ENCODE data around the gene CHAT. TPM values are rescaled to one million over a fixed set of nuclear protein-coding genes. Genes with fewer than 3 reads are reported as not detected.

The CHAT gene
- total RNA-seq, 5 donors from 2014 or later (not counting 1 experiment from before 2014, with no cell fraction given), result not detected

DNA sequence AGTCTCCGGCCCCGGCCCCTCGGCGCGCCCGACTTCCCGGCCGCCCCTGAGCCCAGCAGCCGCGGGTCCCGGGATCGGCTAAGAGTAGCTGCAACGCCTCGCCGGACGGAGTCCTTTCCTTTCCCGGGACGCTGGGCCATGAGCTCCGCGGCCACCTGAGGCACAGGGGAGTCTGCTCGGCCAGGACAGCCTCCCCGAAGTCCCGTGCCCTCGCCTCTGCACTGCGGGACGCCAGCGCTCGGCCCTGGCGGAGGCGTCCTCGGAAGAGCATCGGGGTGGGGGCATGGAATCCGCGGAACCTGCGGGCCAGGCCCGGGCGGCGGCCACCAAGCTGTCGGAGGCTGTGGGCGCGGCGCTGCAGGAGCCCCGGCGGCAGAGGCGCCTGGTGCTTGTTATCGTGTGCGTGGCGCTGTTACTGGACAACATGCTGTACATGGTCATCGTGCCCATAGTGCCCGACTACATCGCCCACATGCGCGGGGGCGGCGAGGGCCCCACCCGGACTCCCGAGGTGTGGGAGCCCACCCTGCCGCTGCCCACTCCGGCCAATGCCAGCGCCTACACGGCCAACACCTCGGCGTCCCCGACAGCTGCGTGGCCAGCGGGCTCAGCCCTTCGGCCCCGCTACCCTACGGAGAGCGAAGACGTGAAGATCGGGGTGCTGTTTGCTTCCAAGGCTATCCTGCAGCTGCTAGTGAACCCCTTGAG, 3.2 kb upstream of the CHAT start:
- CTCF ChIA-PET, result no interaction called here
- peaks cover 10 to 25% (median 13%) of the 10 kb centered on the region in 3 donors for H3K4me1 Mint-ChIP-seq
- no peaks in the 10 kb centered on the region for H3K36me3 ChIP-seq (ENCODE audit: control insufficient read depth in 2 of 2, extremely low read depth in 1 of 2, insufficient read depth in 1 of 2, low read length in 1 of 2)
- no peak overlapping the region for H3K27ac Mint-ChIP-seq
- H3K9me3 ChIP-seq, result no peaks in the 10 kb centered on the region
- no peaks in the 10 kb centered on the region for H3K36me3 Mint-ChIP-seq
- H3K4me3 Mint-ChIP-seq, result no peak overlapping the region
- H3K27ac ChIP-seq (ENCODE audit: low read length), result no peak overlapping the region
- peaks cover 0 to 9% of the 10 kb centered on the region in 2 experiments for H3K4me1 ChIP-seq (ENCODE audit: control insufficient read depth in 1 of 2, extremely low read depth in 1 of 2, insufficient read depth in 2 of 2, low read length in 2 of 2)
- DNase-seq (no peak), ATAC-seq (replicated peaks in 1 of 4) (no peak)
- peaks cover 55 to 77% of the 10 kb centered on the region in 2 donors for H3K27me3 Mint-ChIP-seq
- no peak overlapping the region for H3K4me3 ChIP-seq (ENCODE audit: control insufficient read depth in 1 of 2, extremely low read depth in 1 of 2, low read length in 1 of 2)
- peaks cover 0 to 6% (median 0%) of the 10 kb centered on the region in 3 donors for H3K9me3 Mint-ChIP-seq
- POLR2A ChIA-PET, result no interaction called here
- WGBS (ENCODE audit: insufficient coverage), result 14% methylated on average over 72 of the region's 72 CpGs
- H3K27me3 ChIP-seq (replicated peaks in 1 of 2; ENCODE audit: control insufficient read depth in 2 of 2, extremely low read depth in 1 of 2, insufficient read depth in 2 of 2, low read length in 1 of 2), result peaks cover 13 to 89% of the 10 kb centered on the region in 2 experiments

DNA sequence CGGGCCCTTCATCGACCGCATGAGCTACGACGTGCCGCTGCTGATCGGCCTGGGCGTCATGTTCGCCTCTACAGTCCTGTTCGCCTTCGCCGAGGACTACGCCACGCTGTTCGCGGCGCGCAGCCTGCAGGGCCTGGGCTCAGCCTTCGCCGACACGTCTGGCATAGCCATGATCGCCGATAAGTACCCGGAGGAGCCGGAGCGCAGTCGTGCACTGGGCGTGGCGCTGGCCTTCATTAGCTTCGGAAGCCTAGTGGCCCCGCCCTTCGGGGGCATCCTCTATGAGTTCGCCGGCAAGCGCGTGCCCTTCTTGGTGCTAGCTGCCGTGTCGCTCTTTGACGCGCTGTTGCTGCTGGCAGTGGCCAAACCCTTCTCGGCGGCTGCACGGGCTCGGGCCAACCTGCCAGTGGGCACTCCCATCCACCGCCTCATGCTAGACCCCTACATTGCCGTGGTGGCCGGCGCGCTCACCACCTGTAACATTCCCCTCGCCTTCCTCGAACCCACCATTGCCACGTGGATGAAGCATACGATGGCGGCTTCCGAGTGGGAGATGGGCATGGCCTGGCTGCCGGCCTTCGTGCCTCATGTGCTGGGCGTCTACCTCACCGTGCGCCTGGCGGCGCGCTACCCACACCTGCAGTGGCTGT, 2.5 kb upstream of the CHAT start:
- 21% methylated on average over 63 of the region's 63 CpGs for WGBS (ENCODE audit: insufficient coverage)
- Histone ChIP-seq H3K36me3 (ENCODE audit: control insufficient read depth in 2 of 2, extremely low read depth in 1 of 2, insufficient read depth in 1 of 2, low read length in 1 of 2) (no peaks in the 10 kb centered on the region), H3K4me1 (ENCODE audit: control insufficient read depth in 1 of 2, extremely low read depth in 1 of 2, insufficient read depth in 2 of 2, low read length in 2 of 2) (peaks cover 0 to 9% of the 10 kb centered on the region in 2 experiments), H3K27ac (ENCODE audit: low read length) (no peak overlapping the region), H3K27me3 (replicated peaks in 1 of 2; ENCODE audit: control insufficient read depth in 2 of 2, extremely low read depth in 1 of 2, insufficient read depth in 2 of 2, low read length in 1 of 2) (peaks cover 13 to 90% of the 10 kb centered on the region in 2 experiments), H3K9me3 (no peaks in the 10 kb centered on the region), H3K4me3 (ENCODE audit: control insufficient read depth in 1 of 2, extremely low read depth in 1 of 2, low read length in 1 of 2) (no peak overlapping the region)
- Mint-ChIP-seq H3K9me3 (peaks cover 0 to 6% (median 0%) of the 10 kb centered on the region in 3 donors), H3K27me3 (peaks cover 60 to 78% of the 10 kb centered on the region in 2 donors), H3K4me1 (peaks cover 10 to 25% (median 13%) of the 10 kb centered on the region in 3 donors), H3K36me3 (no peaks in the 10 kb centered on the region), H3K27ac (no peak overlapping the region), H3K4me3 (peak overlapping the region in 1 of 3 donors; percentile 12)
- ATAC-seq (replicated peaks in 1 of 4), result no peak
- ChIA-PET POLR2A (no interaction called here), CTCF (no interaction called here)
- DNase-seq, result no peak

DNA sequence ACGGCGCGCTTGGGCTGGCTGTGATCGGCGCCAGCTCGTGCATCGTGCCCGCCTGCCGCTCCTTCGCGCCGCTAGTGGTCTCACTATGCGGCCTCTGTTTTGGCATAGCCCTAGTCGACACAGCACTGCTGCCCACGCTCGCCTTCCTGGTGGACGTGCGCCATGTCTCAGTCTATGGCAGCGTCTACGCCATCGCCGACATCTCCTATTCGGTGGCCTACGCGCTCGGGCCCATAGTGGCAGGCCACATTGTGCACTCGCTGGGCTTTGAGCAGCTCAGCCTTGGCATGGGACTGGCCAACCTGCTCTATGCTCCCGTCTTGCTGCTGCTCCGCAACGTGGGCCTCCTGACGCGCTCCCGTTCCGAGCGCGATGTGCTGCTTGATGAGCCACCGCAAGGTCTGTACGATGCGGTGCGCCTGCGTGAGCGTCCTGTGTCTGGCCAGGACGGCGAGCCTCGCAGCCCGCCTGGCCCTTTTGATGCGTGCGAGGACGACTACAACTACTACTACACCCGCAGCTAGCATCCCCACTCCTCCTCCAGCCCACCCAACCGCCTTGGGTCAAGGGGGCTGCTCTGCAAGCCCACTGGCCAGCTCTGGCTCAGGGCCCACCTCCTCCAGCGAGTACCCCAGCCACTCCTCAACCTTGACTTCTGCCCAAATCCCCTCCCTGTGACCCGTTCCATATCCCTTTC, 1.9 kb upstream of the CHAT start:
- Mint-ChIP-seq H3K27me3 (peaks cover 61 to 84% of the 10 kb centered on the region in 2 donors), H3K4me1 (peaks cover 8 to 20% (median 9%) of the 10 kb centered on the region in 3 donors), H3K36me3 (no peaks in the 10 kb centered on the region), H3K4me3 (peak overlapping the region in 1 of 3 donors; percentile 12), H3K27ac (peak overlapping the region in 1 of 2 donors; percentile 73), H3K9me3 (peaks cover 0 to 6% (median 0%) of the 10 kb centered on the region in 3 donors)
- ChIA-PET CTCF (no interaction called here), POLR2A (no interaction called here)
- no peak for DNase-seq
- no peak overlapping the region for H3K4me3 ChIP-seq (ENCODE audit: control insufficient read depth in 1 of 2, extremely low read depth in 1 of 2, low read length in 1 of 2)
- no peaks in the 10 kb centered on the region for H3K36me3 ChIP-seq (ENCODE audit: control insufficient read depth in 2 of 2, extremely low read depth in 1 of 2, insufficient read depth in 1 of 2, low read length in 1 of 2)
- no peak for ATAC-seq (replicated peaks in 1 of 4)
- H3K27ac ChIP-seq (ENCODE audit: low read length), result no peak overlapping the region
- peaks cover 13 to 93% of the 10 kb centered on the region in 2 experiments for H3K27me3 ChIP-seq (replicated peaks in 1 of 2; ENCODE audit: control insufficient read depth in 2 of 2, extremely low read depth in 1 of 2, insufficient read depth in 2 of 2, low read length in 1 of 2)
- H3K4me1 ChIP-seq (ENCODE audit: control insufficient read depth in 1 of 2, extremely low read depth in 1 of 2, insufficient read depth in 2 of 2, low read length in 2 of 2), result peaks cover 0 to 9% of the 10 kb centered on the region in 2 experiments
- WGBS (ENCODE audit: insufficient coverage), result 22% methylated on average over 53 of the region's 53 CpGs
- no peaks in the 10 kb centered on the region for H3K9me3 ChIP-seq

DNA sequence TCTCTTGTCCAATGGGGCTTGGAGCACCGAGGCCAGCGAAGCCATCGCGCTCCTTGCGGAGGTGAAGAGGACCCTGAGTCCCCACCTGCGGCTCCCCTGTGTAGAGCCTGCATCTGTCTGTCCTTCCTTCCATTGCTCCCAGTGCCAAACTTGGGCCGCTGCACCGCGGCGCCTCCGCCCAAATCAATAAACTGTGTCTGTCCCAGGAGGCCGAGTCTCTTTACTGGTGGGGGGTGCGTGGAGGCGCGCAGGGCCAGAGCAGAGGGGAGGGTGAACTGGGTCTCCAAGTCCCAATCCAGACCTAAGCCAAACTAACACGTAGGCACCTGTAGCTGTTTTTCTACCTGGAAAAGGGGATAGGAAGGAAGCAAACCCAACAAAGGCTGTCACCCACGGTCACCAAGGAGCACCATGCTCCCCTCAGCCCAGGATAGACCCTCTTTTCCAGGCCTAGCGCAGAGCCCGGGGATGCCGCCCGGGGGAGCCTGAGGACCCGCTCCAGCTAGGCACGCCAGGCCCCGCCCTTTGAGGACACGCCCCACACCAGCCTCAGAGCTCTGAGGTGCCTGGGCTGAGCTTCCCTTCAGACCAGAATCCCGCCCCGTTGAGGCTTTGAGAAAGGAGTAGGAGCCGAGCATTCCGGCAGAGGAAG, 1.2 kb upstream of the CHAT start:
- peaks cover 8 to 93% of the 10 kb centered on the region in 2 experiments for H3K27me3 ChIP-seq (replicated peaks in 1 of 2; ENCODE audit: control insufficient read depth in 2 of 2, extremely low read depth in 1 of 2, insufficient read depth in 2 of 2, low read length in 1 of 2)
- 3% methylated on average over 12 of the region's 29 CpGs for WGBS (ENCODE audit: insufficient coverage)
- ChIA-PET POLR2A (no interaction called here), CTCF (no interaction called here)
- Mint-ChIP-seq H3K27ac (peak overlapping the region in 1 of 2 donors; percentile 5), H3K36me3 (no peaks in the 10 kb centered on the region), H3K4me1 (peaks cover 5 to 17% (median 8%) of the 10 kb centered on the region in 3 donors), H3K27me3 (peaks cover 60 to 84% of the 10 kb centered on the region in 2 donors), H3K9me3 (peaks cover 0 to 6% (median 0%) of the 10 kb centered on the region in 3 donors), H3K4me3 (no peak overlapping the region)
- DNase-seq (no peak), ATAC-seq (replicated peaks in 1 of 4) (no peak)
- no peak overlapping the region for H3K4me3 ChIP-seq (ENCODE audit: control insufficient read depth in 1 of 2, extremely low read depth in 1 of 2, low read length in 1 of 2)
- H3K27ac ChIP-seq (ENCODE audit: low read length), result no peak overlapping the region
- H3K9me3 ChIP-seq, result no peaks in the 10 kb centered on the region
- H3K36me3 ChIP-seq (ENCODE audit: control insufficient read depth in 2 of 2, extremely low read depth in 1 of 2, insufficient read depth in 1 of 2, low read length in 1 of 2), result no peaks in the 10 kb centered on the region
- H3K4me1 ChIP-seq (ENCODE audit: control insufficient read depth in 1 of 2, extremely low read depth in 1 of 2, insufficient read depth in 2 of 2, low read length in 2 of 2), result peaks cover 0 to 5% of the 10 kb centered on the region in 2 experiments

DNA sequence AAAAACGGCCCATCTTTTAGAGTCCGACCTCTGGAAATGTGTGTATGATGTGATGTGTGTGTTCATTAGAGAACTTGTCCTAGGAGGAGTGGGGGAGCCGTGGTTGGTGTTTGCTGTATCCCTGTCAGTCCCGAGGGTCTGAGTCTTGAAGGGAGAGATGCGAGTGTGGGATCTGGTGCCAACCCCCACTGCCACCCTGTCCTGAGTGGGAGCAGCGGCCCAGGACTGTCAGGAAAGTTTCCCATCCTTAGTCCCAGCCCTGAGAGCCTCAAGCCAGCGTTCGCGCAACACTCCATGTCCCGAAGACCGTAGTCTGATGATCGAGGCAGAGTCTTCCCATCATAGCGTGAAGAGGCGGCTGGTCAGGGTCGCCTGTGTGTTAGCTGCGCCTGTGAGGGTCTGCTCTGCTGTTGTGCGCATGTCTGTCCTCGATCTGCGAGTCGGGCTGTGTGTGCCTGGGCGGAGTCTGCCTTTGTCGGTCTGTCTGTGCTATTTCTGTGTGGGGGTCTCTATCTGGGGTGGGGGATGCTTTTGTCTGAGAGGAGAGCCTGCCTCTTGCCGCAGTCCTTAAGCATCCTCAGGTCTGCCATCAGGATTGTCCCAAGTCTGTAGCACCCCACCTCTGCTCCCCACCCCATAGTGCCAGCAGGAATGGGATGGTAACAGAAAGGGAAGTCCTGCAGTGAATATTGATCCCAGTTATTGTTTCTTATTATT, 514 bp upstream of the CHAT start:
- H3K4me3 ChIP-seq (ENCODE audit: control insufficient read depth in 1 of 2, extremely low read depth in 1 of 2, low read length in 1 of 2), result no peak overlapping the region
- H3K4me1 Mint-ChIP-seq, result peaks cover 5 to 17% (median 8%) of the 10 kb centered on the region in 3 donors
- peaks cover 59 to 83% of the 10 kb centered on the region in 2 donors for H3K27me3 Mint-ChIP-seq
- peaks cover 0 to 5% of the 10 kb centered on the region in 2 experiments for H3K4me1 ChIP-seq (ENCODE audit: control insufficient read depth in 1 of 2, extremely low read depth in 1 of 2, insufficient read depth in 2 of 2, low read length in 2 of 2)
- POLR2A ChIA-PET, result no interaction called here
- ATAC-seq (replicated peaks in 1 of 4) (no peak), DNase-seq (no peak)
- peaks cover 0 to 6% (median 0%) of the 10 kb centered on the region in 3 donors for H3K9me3 Mint-ChIP-seq
- 10% methylated on average over 20 of the region's 23 CpGs for WGBS (ENCODE audit: insufficient coverage)
- peaks cover 5 to 87% of the 10 kb centered on the region in 2 experiments for H3K27me3 ChIP-seq (replicated peaks in 1 of 2; ENCODE audit: control insufficient read depth in 2 of 2, extremely low read depth in 1 of 2, insufficient read depth in 2 of 2, low read length in 1 of 2)
- peak overlapping the region in 1 of 2 donors; percentile 5 for H3K27ac Mint-ChIP-seq
- no peaks in the 10 kb centered on the region for H3K36me3 ChIP-seq (ENCODE audit: control insufficient read depth in 2 of 2, extremely low read depth in 1 of 2, insufficient read depth in 1 of 2, low read length in 1 of 2)
- H3K9me3 ChIP-seq, result no peaks in the 10 kb centered on the region
- CTCF ChIA-PET, result no interaction called here
- H3K27ac ChIP-seq (ENCODE audit: low read length), result no peak overlapping the region
- peak overlapping the region in 1 of 3 donors; percentile 8 for H3K4me3 Mint-ChIP-seq
- H3K36me3 Mint-ChIP-seq, result no peaks in the 10 kb centered on the region

Measured in T-cell (primary cell).